HG03066 (cell line): Measurements from ENCODE around the gene QPRT.
"Not testable (repeated sequence)": the region's sequence is repeated elsewhere in the genome, so short reads cannot be mapped to it uniquely, and the experiment has no call there.

Experiments used
- ATAC-seq: cut with Tn5 transposase; IDR thresholded peaks from one replicate; pipeline ENCODE4 v1.9.1; 2021; ENCODE audit warnings: low read depth; ENCODE audit not compliant: unreplicated experiment

Gene QPRT

GRCh38 chr16:29689490-29690351 is 10.7 kb downstream of the QPRT start:
- not testable (repeated sequence) for ATAC-seq

DNA sequence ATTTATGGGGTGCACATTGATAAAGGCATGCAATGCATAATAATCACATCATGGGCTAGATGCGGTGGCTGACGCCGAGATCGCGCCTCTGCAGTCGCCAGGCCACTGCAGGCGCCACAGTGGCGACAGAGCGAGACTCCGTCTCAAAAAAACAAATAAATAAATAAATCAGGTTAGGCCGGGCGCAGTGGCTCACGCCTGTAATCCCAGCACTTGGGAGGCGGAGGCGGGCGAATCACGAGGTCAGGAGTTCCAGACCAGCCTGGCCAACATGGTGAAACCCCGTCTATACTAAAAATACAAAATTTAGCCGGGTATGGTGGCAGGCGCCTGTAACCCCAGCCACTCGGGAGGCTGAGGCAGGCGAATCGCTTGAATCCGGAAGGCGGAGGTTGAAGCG is 13.6 kb downstream of the QPRT start:
- ATAC-seq: not testable (repeated sequence)

DNA sequence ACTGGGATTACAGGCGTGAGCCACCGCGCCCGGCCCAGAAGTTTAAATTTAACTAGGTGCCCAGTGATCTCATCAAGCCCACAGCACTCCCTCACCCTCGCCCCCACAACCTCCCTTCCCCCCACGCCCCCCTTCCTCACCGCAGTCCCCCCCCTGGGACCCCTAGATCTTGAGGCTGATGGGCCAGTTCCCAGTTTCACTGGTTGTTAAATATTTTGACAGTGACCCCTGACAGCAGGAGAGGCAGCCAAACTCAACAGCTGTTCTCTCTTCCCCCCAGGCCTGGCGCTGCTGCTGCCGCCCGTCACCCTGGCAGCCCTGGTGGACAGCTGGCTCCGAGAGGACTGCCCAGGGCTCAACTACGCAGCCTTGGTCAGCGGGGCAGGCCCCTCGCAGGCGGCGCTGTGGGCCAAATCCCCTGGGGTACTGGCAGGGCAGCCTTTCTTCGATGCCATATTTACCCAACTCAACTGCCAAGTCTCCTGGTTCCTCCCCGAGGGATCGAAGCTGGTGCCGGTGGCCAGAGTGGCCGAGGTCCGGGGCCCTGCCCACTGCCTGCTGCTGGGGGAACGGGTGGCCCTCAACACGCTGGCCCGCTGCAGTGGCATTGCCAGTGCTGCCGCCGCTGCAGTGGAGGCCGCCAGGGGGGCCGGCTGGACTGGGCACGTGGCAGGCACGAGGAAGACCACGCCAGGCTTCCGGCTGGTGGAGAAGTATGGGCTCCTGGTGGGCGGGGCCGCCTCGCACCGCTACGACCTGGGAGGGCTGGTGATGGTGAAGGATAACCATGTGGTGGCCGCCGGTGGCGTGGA is 15.6 kb downstream of the QPRT start:
- ATAC-seq: no peak

- not testable (repeated sequence) for ATAC-seq
Measured at GRCh38 chr16:29695675-29696074, 16.7 kb downstream of the QPRT start.

GRCh38 chr16:29696881-29697331 is 17.9 kb downstream of the QPRT start:
- ATAC-seq: no peak

DNA sequence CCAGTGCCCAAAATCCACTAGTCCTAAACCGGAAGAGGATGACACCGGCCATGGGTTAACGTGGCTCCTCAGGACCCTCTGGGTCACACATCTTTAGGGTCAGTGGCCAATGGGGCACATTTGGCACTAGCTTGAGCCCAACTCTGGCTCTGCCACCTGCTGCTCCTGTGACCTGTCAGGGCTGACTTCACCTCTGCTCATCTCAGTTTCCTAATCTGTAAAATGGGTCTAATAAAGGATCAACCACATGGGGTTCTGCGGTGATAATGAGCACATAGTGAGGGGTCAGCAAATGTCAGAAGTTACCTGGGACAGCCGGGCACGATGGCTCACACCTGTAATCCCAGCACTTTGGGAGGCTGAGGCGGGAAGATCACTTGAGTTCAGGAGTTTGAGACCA is 18.4 kb downstream of the QPRT start:
- no peak for ATAC-seq

- ATAC-seq: no peak
Measured at GRCh38 chr16:29698042-29698441, 19.1 kb downstream of the QPRT start.

DNA sequence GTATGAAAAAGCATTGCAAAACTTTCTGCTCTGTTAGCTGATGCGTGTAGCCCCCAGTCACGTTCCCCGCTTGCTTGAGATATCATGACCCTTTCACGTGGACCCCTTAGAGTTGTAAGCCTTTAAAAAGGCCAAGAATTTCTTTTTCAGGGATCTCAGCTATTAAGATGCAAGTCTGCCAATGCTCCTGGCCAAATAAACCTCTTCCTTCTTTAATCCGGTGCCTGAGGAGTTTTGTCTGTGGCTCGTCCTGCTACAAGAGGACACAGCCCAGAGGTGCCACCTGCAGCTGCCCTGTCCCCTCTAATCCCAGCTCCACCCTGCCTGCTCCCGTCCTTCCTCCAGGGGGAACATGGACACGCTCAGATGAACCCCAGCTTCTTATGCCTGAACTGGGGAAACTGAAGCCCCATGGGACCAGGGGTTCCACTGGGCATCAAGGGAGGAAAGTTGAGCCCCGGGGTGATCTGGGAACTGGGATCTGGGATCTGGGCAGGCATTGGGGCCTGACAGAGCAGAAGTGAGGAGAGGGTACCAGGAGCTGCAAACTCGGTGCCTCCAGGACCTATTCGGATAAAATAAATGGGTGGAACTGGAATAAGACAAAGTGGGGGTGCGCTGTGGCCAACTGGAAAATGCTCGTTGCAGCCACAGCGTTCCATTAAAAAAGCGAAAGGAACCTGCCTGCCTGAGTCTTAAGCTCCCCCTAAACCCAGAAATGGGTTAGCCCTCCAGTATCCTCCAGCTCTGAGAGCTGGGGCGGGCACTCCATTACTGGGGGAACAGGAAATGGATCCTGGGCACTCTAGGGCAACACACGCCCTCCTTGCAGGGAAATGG is 19.7 kb downstream of the QPRT start:
- ATAC-seq: no peak

GRCh38 chr16:29699324-29700219 is 20.6 kb downstream of the QPRT start:
- no peak for ATAC-seq

DNA sequence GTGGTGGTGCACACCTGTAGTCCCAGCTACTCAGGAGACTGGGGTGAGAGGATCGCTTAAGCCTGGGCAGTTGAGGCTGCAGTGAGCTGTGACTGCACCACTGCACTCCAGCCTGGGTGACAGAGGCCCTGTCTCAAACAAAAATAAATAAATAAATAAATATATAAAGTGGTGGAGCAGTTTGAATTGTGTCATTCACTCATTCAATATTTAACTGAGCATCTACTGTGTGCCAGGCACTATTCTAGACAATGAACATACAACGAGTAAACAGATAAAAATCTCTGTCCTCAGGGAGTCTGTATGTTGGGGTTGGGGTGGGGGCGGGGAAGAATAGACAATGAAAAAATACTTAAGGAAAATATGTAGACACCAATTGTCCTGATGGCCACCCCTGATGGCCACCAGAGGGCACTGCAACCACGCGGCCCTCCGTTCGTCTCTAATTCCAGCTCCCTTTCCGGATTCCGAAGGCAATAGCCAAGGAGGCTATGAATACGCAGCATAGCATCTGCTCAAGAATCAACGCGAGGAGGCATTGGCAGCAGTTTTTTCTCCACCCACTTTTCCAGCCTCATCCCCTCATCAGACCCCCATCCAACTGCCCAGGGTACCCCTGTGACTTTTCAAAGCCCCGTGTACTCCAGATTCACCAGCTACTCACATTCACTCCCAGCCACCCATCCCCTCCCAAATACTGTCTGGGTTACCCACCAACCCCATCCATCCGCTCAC is 21.4 kb downstream of the QPRT start:
- ATAC-seq: no peak

DNA sequence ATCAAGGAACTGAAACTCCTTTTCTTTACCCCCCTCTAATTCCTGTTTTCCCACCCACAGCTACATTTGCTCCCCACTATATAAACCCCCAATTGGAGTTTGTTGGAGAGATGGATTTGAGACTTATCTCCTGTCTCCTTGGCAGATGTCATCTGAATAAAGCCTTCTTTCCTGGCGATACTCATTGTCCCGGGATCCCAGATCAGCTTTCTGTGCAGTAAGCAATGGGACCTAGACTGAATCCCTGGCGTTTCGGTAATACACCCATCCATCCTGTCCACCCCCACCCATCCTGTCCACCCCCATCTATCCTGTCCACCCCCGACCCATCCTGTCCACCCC is 22.2 kb downstream of the QPRT start:
- no peak for ATAC-seq

GRCh38 chr16:29702269-29702668 is 23.3 kb downstream of the QPRT start:
- no peak for ATAC-seq

GRCh38 chr16:29705030-29705429 is 26.1 kb downstream of the QPRT start:
- no peak for ATAC-seq

- ATAC-seq: not testable (repeated sequence)
Measured at GRCh38 chr16:29707160-29707559, 28.2 kb downstream of the QPRT start.

GRCh38 chr16:29708917-29709600 is 30.1 kb downstream of the QPRT start:
- ATAC-seq: no peak

GRCh38 chr16:29709657-29710056 is 30.7 kb downstream of the QPRT start:
- not testable (repeated sequence) for ATAC-seq

GRCh38 chr16:29710227-29711219 is 31.5 kb downstream of the QPRT start:
- no peak for ATAC-seq
